Loucy (cell line): ENCODE measurements around the gene LZTFL1.

Source experiments
- H2AFZ ChIP-seq: fragments of 200-600 bp; sonication (generic); 2 replicates; pipeline ENCODE4 v1.6.0; 2016; ENCODE audit warnings: antibody characterized with exemption, mild to moderate bottlenecking, low read length, moderate library complexity
- H3F3A ChIP-seq: fragments of 200-600 bp; 2 replicates; pipeline ENCODE4 v1.6.0; 2016; ENCODE audit warnings: antibody characterized with exemption, low read depth, mild to moderate bottlenecking
- H3K27me3 ChIP-seq: fragments of 200-600 bp; sonication (generic); 2 replicates; pipeline ENCODE4 v1.6.1; 2014; ENCODE audit warnings: low read length, mild to moderate bottlenecking; ENCODE audit not compliant: insufficient read depth, poor library complexity, severe bottlenecking
- H3K36me3 ChIP-seq: fragments of 200-600 bp; sonication (generic); 2 replicates; pipeline ENCODE4 v1.6.1; 2016; ENCODE audit warnings: low read length; ENCODE audit not compliant: insufficient read depth
- H3K4me1 ChIP-seq: fragments of 200-600 bp; sonication (generic); 2 replicates; pipeline ENCODE4 v1.5.1; 2014; ENCODE audit warnings: low read length, mild to moderate bottlenecking; ENCODE audit not compliant: insufficient read depth, poor library complexity, severe bottlenecking
- H3K4me2 ChIP-seq: fragments of 200-600 bp; sonication (generic); 2 replicates; pipeline ENCODE4 v1.6.0; 2014; ENCODE audit warnings: antibody characterized with exemption, low read length, low read depth, mild to moderate bottlenecking; ENCODE audit not compliant: poor library complexity, severe bottlenecking
- H3K4me3 ChIP-seq: fragments of 200-600 bp; sonication (generic); 2 replicates; pipeline ENCODE4 v1.5.1; 2014; ENCODE audit warnings: low read length, mild to moderate bottlenecking, mixed read lengths; ENCODE audit not compliant: poor library complexity, severe bottlenecking
- H3K79me2 ChIP-seq: fragments of 200-600 bp; sonication (generic); 2 replicates; pipeline ENCODE4 v1.6.1; 2014; ENCODE audit warnings: low read length; ENCODE audit not compliant: insufficient read depth
- H3K9ac ChIP-seq: fragments of 200-600 bp; sonication (generic); 2 replicates; pipeline ENCODE4 v1.6.0; 2014; ENCODE audit warnings: mild to moderate bottlenecking, low read depth, low read length, moderate library complexity; ENCODE audit not compliant: poor library complexity, severe bottlenecking
- H3K9me2 ChIP-seq: fragments of 200-600 bp; sonication (generic); replicated peaks from 2 replicates; pipeline ENCODE4 v1.6.1; 2016; ENCODE audit warnings: low read depth, low read length, mixed read lengths
- H3K9me3 ChIP-seq: fragments of 200-600 bp; sonication (generic); 2 replicates; pipeline ENCODE4 v1.6.1; 2014; ENCODE audit warnings: mild to moderate bottlenecking, antibody characterized with exemption, low read length, low read depth; ENCODE audit not compliant: insufficient read depth
- H4K20me1 ChIP-seq: fragments of 200-600 bp; sonication (generic); 2 replicates; pipeline ENCODE4 v1.6.0; 2014; ENCODE audit warnings: antibody characterized with exemption, low read length, mild to moderate bottlenecking; ENCODE audit not compliant: insufficient read depth, poor library complexity, severe bottlenecking
- EZH2phosphoT487 ChIP-seq: fragments of 200-600 bp; IDR thresholded peaks from 2 replicates; pipeline ENCODE4 v1.6.1; 2018; ENCODE audit warnings: antibody characterized with exemption, mild to moderate bottlenecking, moderate library complexity, borderline replicate concordance
- TF ChIP-seq, protein P1 (sequence below): fragments of 200-600 bp; sonication (generic); conservative IDR thresholded peaks from 2 replicates; pipeline ENCODE4 v1.5.1; 2014; ENCODE audit warnings: mild to moderate bottlenecking, antibody characterized with exemption, low read length

The LZTFL1 gene

DNA sequence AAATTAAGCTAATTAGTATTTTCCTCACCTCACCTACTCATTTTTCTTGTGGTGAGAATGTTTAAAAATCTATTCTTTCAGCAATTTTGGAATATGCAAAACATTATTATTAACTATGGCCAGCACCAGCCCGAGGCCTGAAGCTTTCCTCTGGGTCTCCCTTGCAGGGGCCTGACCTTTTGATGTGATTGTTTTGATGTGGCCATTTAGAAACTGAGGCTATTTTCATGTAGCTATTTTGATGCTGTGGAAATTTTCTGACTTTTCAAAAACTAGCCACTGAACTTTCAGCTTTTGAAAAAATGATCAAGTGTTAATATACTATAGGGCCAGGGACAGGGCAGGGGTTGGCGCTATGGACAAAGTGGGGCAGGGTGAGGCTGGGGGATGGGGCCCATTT is 36.2 kb upstream of the LZTFL1 start:
- H3K4me2 ChIP-seq, result no peak overlapping the region
- H3K27me3 ChIP-seq, result no peaks in the 10 kb centered on the region
- H3K9me2 ChIP-seq, result no peaks in the 10 kb centered on the region
- H3K9ac ChIP-seq, result no peak overlapping the region
- no peaks in the 10 kb centered on the region for H4K20me1 ChIP-seq
- no peaks in the 10 kb centered on the region; the same call in 1 of the 2 replicates for H3F3A ChIP-seq
- H3K36me3 ChIP-seq, result no peaks in the 10 kb centered on the region
- peaks cover 49% of the 10 kb centered on the region for H3K4me1 ChIP-seq
- no peak for TF ChIP-seq EZH2phosphoT487
- H3K4me3 ChIP-seq, result no peak overlapping the region
- H3K9me3 ChIP-seq, result no peaks in the 10 kb centered on the region
- no peak overlapping the region for H2AFZ ChIP-seq
- no peaks in the 10 kb centered on the region for H3K79me2 ChIP-seq

- H3K9ac ChIP-seq, result no peak overlapping the region
- peak overlapping the region; percentile 38 for H3K4me2 ChIP-seq
- TF ChIP-seq EZH2phosphoT487, result no peak
- TF ChIP-seq, protein P1, sequence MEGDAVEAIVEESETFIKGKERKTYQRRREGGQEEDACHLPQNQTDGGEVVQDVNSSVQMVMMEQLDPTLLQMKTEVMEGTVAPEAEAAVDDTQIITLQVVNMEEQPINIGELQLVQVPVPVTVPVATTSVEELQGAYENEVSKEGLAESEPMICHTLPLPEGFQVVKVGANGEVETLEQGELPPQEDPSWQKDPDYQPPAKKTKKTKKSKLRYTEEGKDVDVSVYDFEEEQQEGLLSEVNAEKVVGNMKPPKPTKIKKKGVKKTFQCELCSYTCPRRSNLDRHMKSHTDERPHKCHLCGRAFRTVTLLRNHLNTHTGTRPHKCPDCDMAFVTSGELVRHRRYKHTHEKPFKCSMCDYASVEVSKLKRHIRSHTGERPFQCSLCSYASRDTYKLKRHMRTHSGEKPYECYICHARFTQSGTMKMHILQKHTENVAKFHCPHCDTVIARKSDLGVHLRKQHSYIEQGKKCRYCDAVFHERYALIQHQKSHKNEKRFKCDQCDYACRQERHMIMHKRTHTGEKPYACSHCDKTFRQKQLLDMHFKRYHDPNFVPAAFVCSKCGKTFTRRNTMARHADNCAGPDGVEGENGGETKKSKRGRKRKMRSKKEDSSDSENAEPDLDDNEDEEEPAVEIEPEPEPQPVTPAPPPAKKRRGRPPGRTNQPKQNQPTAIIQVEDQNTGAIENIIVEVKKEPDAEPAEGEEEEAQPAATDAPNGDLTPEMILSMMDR, result no peak
- H3K4me1 ChIP-seq, result peaks cover 52% of the 10 kb centered on the region
- no peaks in the 10 kb centered on the region for H3K27me3 ChIP-seq
- no peaks in the 10 kb centered on the region for H3K9me3 ChIP-seq
- H3F3A ChIP-seq, result peaks cover 5% of the 10 kb centered on the region; the same call in 1 of the 2 replicates
- H2AFZ ChIP-seq, result no peak overlapping the region
- no peaks in the 10 kb centered on the region for H3K79me2 ChIP-seq
- no peak overlapping the region for H3K4me3 ChIP-seq
- H3K9me2 ChIP-seq, result no peaks in the 10 kb centered on the region
- no peaks in the 10 kb centered on the region for H4K20me1 ChIP-seq
- H3K36me3 ChIP-seq, result no peaks in the 10 kb centered on the region
Observed at GRCh38 chr3:45874677-45875346, 32.9 kb upstream of the LZTFL1 start.

DNA sequence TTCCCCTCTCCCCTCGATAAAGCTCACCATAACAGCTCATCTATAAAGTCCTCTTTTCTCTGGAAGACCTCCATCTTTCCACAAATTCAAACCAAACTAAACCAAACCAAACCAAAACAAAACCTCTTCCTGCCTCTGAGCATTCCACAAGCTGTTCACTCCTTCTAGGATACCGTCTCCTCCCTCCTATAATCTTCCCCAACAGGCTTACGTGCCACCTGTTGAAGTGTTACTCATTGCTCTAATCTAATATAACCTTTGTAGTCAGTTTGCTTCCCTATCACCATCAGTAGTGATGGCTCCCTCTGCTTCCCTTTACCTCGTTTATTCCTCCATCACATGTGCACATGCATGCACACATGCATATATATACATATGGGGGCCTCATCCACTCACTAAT is 31.7 kb upstream of the LZTFL1 start:
- Histone ChIP-seq H3K9me2 (no peaks in the 10 kb centered on the region), H2AFZ (no peak overlapping the region), H3K4me3 (no peak overlapping the region), H3K4me2 (no peak overlapping the region), H3K9ac (no peak overlapping the region), H3K4me1 (peaks cover 52% of the 10 kb centered on the region), H4K20me1 (no peaks in the 10 kb centered on the region), H3K27me3 (no peaks in the 10 kb centered on the region), H3K36me3 (no peaks in the 10 kb centered on the region), H3F3A (peaks cover 5% of the 10 kb centered on the region; the same call in 1 of the 2 replicates), H3K9me3 (no peaks in the 10 kb centered on the region), H3K79me2 (no peaks in the 10 kb centered on the region)
- TF ChIP-seq EZH2phosphoT487, result no peak
- TF ChIP-seq, protein P1, result no peak

DNA sequence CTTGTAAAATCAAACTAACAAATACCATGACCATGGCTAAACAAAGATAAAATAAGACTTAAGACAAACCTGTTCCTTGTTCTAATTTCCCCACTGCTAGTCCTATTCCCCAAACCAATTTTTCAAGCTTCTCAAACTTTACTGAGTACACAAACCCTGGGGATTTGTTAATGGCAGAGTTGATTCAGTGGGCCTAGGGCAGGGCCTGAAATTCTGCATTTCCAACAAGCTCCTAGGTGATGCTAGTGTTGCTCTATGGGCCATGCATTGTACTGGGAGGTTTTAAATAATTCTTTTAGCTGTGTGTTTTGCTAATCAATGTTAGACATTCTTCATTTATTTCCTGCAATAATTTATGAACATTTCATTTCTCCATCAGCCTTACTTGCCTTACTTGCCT is 31.1 kb upstream of the LZTFL1 start:
- no peak overlapping the region for H3K4me3 ChIP-seq
- peaks cover 5% of the 10 kb centered on the region; the same call in 1 of the 2 replicates for H3F3A ChIP-seq
- H3K4me2 ChIP-seq, result no peak overlapping the region
- H4K20me1 ChIP-seq, result no peaks in the 10 kb centered on the region
- no peak overlapping the region for H2AFZ ChIP-seq
- no peaks in the 10 kb centered on the region for H3K9me3 ChIP-seq
- no peak for TF ChIP-seq EZH2phosphoT487
- TF ChIP-seq, protein P1, result no peak
- H3K27me3 ChIP-seq, result no peaks in the 10 kb centered on the region
- H3K4me1 ChIP-seq, result peaks cover 56% of the 10 kb centered on the region
- no peak overlapping the region for H3K9ac ChIP-seq
- no peaks in the 10 kb centered on the region for H3K9me2 ChIP-seq
- no peaks in the 10 kb centered on the region for H3K36me3 ChIP-seq
- H3K79me2 ChIP-seq, result no peaks in the 10 kb centered on the region
